ENCODE results near the gene HYI. TPM values are rescaled to one million over a fixed set of nuclear protein-coding genes. Genes with fewer than 3 reads are reported as not detected.

Gene HYI
- total and polyA plus RNA-seq, 2 of the 8 experiments (the other 6 are each of a cell fraction or from before 2014, with no cell fraction given): 14.4 to 17.7 TPM

DNA sequence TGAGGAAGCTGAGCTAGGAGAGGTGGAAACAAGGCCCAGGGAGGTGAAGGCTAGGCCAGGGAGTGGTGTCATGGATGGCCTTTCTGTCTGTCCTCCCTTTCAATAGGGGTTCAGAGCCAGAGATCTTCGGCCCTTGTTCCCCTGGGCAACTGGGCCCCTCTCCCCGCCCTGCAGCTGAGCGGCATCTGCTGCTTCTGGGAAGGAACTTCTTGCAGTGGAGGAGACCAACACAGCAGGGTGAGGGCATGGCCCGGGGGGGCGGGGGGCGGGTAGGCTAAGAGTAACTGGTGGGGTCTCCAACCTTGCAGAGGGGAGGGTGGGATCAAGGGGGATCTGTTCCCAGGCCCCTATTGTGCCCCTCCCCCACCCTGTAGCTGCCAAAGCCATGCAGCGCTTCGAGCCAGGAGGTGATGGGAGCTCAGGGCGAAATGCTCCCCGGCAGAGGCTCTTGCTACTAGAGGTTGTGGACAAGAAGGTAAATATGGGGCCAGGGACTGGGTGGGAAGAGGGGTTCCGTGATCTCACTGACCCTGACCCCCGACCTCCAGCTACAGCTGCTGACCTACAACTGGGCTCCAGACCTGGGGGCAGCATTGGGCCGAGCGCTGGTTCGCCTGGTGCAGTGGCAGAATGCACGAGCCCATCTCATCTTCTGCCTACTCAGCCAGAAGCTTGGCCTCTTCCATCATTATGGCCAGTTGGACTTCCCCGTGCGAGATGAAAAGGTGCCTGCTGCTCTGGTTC is 11.7 kb downstream of the HYI start:
- no peak for FAIRE-seq
- no peak for DNase-seq (ENCODE audit: low read depth in 1 of 2, low spot score in 2 of 2)
- POLR2A ChIA-PET (ENCODE audit: partially characterized antibody): interaction anchor here (1.0 to 3.8 kb wide), 5 partner anchors 9 to 13 kb away, joined by 3 to 22 read pairs (median 6); partner anchors contain the start of gene HYI

More for the DNA sequence above, 11.7 kb downstream of the HYI start:
- no peak overlapping the region for H3K4me3 ChIP-seq (ENCODE audit: extremely low read depth in 1 of 4, insufficient read depth in 2 of 4, low read depth in 3 of 4, low read length in 4 of 4)
- H4K8ac ChIP-seq (ENCODE audit: extremely low read depth, insufficient read depth, low read length): no peak overlapping the region
- CTCF ChIA-PET (ENCODE audit: partially characterized antibody): interaction anchor here (0.6 to 4.8 kb wide), 6 partner anchors 12 to 225 kb away, joined by 3 to 19 read pairs (median 4); partner anchors contain the start of gene HYI
- no peak overlapping the region for H3K23ac ChIP-seq (ENCODE audit: insufficient read length)
- H3K27me3 ChIP-seq (replicated peaks in 1 of 4; ENCODE audit: control insufficient read depth in 3 of 4, extremely low read depth in 1 of 4, insufficient read depth in 3 of 4, low read length in 3 of 4): no peaks in the 10 kb centered on the region
- H3K27ac ChIP-seq (ENCODE audit: low read depth, low read length): no peak overlapping the region
- H2BK5ac ChIP-seq (ENCODE audit: low read depth, low read length): no peak overlapping the region
- no peak overlapping the region for H2AFZ ChIP-seq (ENCODE audit: low read length)
- no peak overlapping the region for H2BK120ac ChIP-seq (replicated peaks; ENCODE audit: low read depth, low read length)
- TF ChIP-seq TBP (IDR thresholded peaks at IDR 0.05; ENCODE audit: low read depth, low read length): no peak
- TF ChIP-seq POLR2AphosphoS5 (IDR thresholded peaks at IDR 0.05; ENCODE audit: low read depth, low read length): no peak
- no peak for TF ChIP-seq RFX5 (IDR thresholded peaks at IDR 0.05; ENCODE audit: borderline replicate concordance, low read depth, low read length)
- TF ChIP-seq EGR1 (IDR thresholded peaks at IDR 0.05; ENCODE audit: borderline replicate concordance, low read depth, low read length): no peak
- WGBS, 2 experiments (ENCODE audit: extremely low coverage in 1 of 2, insufficient coverage in 1 of 2, insufficient read length in 1 of 2, insufficient replicate concordance in 2 of 2, low coverage in 1 of 2, low lambda C conversion rate in 2 of 2, missing lambda C conversion rate in 1 of 2): 95% methylated on average over 13 of the region's 18 CpGs; no CpG with 5 or more reads in 1 of the 2 experiments
- no peak overlapping the region for H2BK12ac ChIP-seq (ENCODE audit: low read depth, low read length)
- no peak overlapping the region for H3K9ac ChIP-seq (replicated peaks in 1 of 4; ENCODE audit: extremely low read depth in 1 of 4, low read depth in 3 of 4, low read length in 3 of 4)
- no peaks in the 10 kb centered on the region for H3K79me1 ChIP-seq (ENCODE audit: low read depth, low read length)
- no peak overlapping the region for H3K4ac ChIP-seq (replicated peaks; ENCODE audit: insufficient read length, low read depth, low read length)
- no peaks in the 10 kb centered on the region for H3K79me2 ChIP-seq (ENCODE audit: control insufficient read depth in 1 of 2, insufficient read depth in 2 of 2, low read length in 2 of 2)
- no peaks in the 10 kb centered on the region for H3K9me3 ChIP-seq (ENCODE audit: insufficient read depth in 2 of 2, low read depth in 1 of 2, low read length in 1 of 2)
- H3K4me1 ChIP-seq (replicated peaks in 1 of 4; ENCODE audit: control insufficient read depth in 3 of 4, insufficient read depth in 4 of 4, low read length in 3 of 4): no peaks in the 10 kb centered on the region
- H4K91ac ChIP-seq (replicated peaks; ENCODE audit: insufficient read length, low read length): no peak overlapping the region
- H4K5ac ChIP-seq (ENCODE audit: insufficient read length, low read depth, low read length): no peak overlapping the region
- H3K18ac ChIP-seq (ENCODE audit: extremely low read depth, low read length): no peak overlapping the region
- H3K36me3 ChIP-seq (ENCODE audit: control insufficient read depth in 2 of 4, insufficient read depth in 4 of 4, low read length in 3 of 4): peaks cover under 1 to 21% (median 5%) of the 10 kb centered on the region in 4 experiments; a peak in 5 of 8 replicates
- no peak overlapping the region for H2BK20ac ChIP-seq (ENCODE audit: low read length)
- no peak overlapping the region for H2AK5ac ChIP-seq (ENCODE audit: low read depth, low read length)
- H2BK15ac ChIP-seq (ENCODE audit: low read length): no peak overlapping the region
- no peak overlapping the region for H3K14ac ChIP-seq (ENCODE audit: insufficient read length)
- H3K56ac ChIP-seq (replicated peaks; ENCODE audit: insufficient read length, low read depth, low read length): no peak overlapping the region
- H4K20me1 ChIP-seq (replicated peaks in 1 of 2; ENCODE audit: control insufficient read depth in 1 of 2, insufficient read depth in 2 of 2, low read length in 2 of 2): no peaks in the 10 kb centered on the region
- H3K4me2 ChIP-seq (ENCODE audit: insufficient read depth in 1 of 2, low read depth in 2 of 2, low read length in 2 of 2): no peak overlapping the region
- no peaks in the 10 kb centered on the region for H3K23me2 ChIP-seq (ENCODE audit: low read depth, low read length)
